NB4 (cell line): Measurements from ENCODE around the gene FBXW5.

ENCODE experiments used
- POLR2A ChIP-seq: IDR thresholded peaks from 2 replicates; pipeline ENCODE4 v1.6.1; 2011; ENCODE audit warnings: mild to moderate bottlenecking; ENCODE audit not compliant: insufficient read length; ENCODE audit errors: extremely low read depth
- TF ChIP-seq, protein P1 (sequence below): IDR thresholded peaks from one replicate; pipeline ENCODE4 v1.5.1; 2012; ENCODE audit warnings: low read depth, low read length

DNA sequence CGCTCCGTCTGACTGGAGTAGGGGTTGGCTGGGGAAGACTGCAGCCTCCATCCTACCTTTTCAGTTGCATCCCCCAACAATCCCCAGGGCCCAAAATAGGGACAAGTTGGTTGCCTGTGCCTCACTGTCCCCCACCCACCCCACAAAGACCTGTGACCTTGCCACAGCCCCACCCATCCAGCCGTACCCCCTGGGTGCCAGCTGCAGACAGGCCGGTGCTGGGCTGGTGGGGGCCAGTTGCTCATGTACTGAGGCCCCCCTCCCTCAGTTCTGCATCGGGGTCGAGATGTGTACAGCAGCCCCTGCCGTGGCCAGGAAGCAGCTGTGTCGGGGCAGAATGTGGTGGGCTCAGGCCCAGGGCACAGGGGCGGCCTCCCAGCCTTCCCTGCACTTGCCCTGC is 38.6 kb upstream of the FBXW5 start:
- no peak for TF ChIP-seq POLR2A
- TF ChIP-seq, protein P1, sequence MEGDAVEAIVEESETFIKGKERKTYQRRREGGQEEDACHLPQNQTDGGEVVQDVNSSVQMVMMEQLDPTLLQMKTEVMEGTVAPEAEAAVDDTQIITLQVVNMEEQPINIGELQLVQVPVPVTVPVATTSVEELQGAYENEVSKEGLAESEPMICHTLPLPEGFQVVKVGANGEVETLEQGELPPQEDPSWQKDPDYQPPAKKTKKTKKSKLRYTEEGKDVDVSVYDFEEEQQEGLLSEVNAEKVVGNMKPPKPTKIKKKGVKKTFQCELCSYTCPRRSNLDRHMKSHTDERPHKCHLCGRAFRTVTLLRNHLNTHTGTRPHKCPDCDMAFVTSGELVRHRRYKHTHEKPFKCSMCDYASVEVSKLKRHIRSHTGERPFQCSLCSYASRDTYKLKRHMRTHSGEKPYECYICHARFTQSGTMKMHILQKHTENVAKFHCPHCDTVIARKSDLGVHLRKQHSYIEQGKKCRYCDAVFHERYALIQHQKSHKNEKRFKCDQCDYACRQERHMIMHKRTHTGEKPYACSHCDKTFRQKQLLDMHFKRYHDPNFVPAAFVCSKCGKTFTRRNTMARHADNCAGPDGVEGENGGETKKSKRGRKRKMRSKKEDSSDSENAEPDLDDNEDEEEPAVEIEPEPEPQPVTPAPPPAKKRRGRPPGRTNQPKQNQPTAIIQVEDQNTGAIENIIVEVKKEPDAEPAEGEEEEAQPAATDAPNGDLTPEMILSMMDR, result no peak
